ENCODE data around the gene PRRC2A.

Gene PRRC2A

DNA sequence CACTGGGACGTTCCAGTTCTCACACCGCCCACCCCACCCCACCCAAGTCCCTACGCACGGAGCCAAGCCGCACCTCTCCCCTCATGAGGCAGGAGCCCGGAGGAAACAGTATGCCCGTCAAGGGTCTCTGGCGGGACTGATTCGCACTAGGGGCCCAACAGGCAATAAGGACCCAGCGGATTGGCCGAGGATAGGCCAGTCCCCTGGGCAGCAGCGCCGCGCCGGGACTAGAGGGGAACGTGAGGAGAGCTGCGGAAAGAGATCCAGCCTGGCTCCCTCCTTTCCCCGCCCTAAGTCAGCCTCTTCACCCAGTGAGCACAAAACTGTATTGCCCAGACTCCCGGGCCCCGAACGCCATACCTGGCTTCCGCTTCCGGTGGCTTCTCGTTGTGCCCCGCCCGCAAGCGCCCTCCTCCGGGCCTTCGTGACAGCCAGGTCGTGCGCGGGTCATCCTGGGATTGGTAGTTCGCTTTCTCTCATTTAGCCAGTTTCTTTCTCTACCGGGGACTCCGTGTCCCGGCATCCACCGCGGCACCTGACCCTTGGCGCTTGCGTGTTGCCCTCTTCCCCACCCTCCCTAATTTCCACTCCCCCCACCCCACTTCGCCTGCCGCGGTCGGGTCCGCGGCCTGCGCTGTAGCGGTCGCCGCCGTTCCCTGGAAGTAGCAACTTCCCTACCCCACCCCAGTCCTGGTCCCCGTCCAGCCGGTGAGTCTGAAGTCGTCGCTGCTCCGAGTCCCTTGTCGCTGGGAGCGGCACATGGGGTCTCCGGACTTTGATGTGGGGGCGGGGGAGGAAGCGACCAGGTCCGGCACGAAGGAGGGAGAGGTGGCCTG, 45.2 kb downstream of the PRRC2A start, which contains the start of gene CSNK2B:
CSNK2B (plus strand) TSS at position 580 of the 836 bp plus-strand sequence. CDS start 752 bp downstream, outside the sequence.
- Mint-ChIP-seq H3K4me3 (peak within 1 kb of the TSS; percentile 100), H3K4me1 (peaks cover 81% of the 10 kb centered on the region), H3K36me3 (peaks cover 73% of the 10 kb centered on the region), H3K9me3 (no peaks in the 10 kb centered on the region), H3K27ac (peak within 1 kb of the TSS; percentile 98), H3K27me3 (no peaks in the 10 kb centered on the region)
- CTCF ChIA-PET = interaction anchor here (0.9 to 1.7 kb wide), 3 partner anchors 12 to 73 kb away, joined by 3 to 9 read pairs (median 3); no protein-coding TSS in a partner anchor
- peak; percentile 99 for DNase-seq

DNA sequence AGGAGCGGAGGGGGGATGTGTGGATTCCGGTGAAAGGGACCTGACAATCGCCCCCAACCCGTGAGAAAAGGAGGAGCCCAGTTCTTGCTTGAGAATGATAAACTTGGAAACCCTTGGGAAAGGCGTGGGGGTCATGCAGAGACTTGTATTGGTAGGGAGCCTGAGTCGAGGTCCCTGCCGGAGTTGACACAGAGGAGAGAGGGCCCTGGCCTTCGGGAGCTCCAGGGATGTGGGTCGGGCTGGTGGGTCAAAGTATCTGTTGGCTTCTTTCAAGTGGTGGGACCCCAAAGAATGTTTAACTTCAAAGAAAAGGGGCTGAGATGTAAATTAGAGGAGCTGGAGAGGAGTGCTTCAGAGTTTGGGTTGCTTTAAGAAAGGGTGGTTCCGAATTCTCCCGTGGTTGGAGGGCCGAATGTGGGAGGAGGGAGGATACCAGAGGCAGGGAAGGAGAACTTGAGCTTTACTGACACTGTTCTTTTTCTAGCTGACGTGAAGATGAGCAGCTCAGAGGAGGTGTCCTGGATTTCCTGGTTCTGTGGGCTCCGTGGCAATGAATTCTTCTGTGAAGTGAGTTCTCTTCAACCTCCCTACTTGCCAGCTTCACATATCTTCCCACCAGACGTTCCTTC, 45.9 kb downstream of the PRRC2A start:
- peak overlapping the region; percentile 98 for H3K27ac Mint-ChIP-seq
- H3K4me1 Mint-ChIP-seq = peaks cover 73% of the 10 kb centered on the region
- no peaks in the 10 kb centered on the region for H3K27me3 Mint-ChIP-seq
- CTCF ChIA-PET = interaction anchor here (0.9 to 1.1 kb wide), 3 partner anchors 72 to 125 kb away, joined by 3 to 4 read pairs (median 3); no protein-coding TSS in a partner anchor
- DNase-seq = no peak
- peak overlapping the region; percentile 100 for H3K4me3 Mint-ChIP-seq
- no peaks in the 10 kb centered on the region for H3K9me3 Mint-ChIP-seq
- H3K36me3 Mint-ChIP-seq = peaks cover 77% of the 10 kb centered on the region

DNA sequence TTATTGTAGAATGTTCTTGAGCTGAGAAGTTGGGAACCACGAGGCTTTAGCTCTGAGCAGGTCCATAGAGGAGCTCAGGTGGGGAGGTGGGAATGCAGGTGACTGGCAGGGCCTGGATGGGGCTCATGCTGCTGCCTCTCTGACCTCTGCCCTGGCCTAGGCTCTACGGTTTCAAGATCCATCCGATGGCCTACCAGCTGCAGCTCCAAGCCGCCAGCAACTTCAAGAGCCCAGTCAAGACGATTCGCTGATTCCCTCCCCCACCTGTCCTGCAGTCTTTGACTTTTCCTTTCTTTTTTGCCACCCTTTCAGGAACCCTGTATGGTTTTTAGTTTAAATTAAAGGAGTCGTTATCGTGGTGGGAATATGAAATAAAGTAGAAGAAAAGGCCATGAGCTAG, 49.2 kb downstream of the PRRC2A start, which contains the start of gene LY6G5B:
LY6G5B (plus strand) TSS at position 301 of the 400 bp plus-strand sequence. CDS start 975 bp downstream, outside the sequence.
- Mint-ChIP-seq H3K9me3 (no peaks in the 10 kb centered on the region), H3K27ac (no peak within 1 kb of the TSS), H3K27me3 (no peaks in the 10 kb centered on the region), H3K36me3 (peaks cover 68% of the 10 kb centered on the region), H3K4me3 (no peak within 1 kb of the TSS), H3K4me1 (peaks cover 43% of the 10 kb centered on the region)
- DNase-seq = no peak
- CTCF ChIA-PET = no interaction called here

- no peak overlapping the region for H3K27ac Mint-ChIP-seq
- CTCF ChIA-PET = no interaction called here
- peaks cover 11% of the 10 kb centered on the region for H3K27me3 Mint-ChIP-seq
- peaks cover 30% of the 10 kb centered on the region for H3K4me1 Mint-ChIP-seq
- no peak overlapping the region for H3K4me3 Mint-ChIP-seq
- no peaks in the 10 kb centered on the region for H3K9me3 Mint-ChIP-seq
- H3K36me3 Mint-ChIP-seq = peaks cover 18% of the 10 kb centered on the region
- no peak for DNase-seq
Measured at GRCh38 chr6:31676322-31676903, 55.9 kb downstream of the PRRC2A start.

DNA sequence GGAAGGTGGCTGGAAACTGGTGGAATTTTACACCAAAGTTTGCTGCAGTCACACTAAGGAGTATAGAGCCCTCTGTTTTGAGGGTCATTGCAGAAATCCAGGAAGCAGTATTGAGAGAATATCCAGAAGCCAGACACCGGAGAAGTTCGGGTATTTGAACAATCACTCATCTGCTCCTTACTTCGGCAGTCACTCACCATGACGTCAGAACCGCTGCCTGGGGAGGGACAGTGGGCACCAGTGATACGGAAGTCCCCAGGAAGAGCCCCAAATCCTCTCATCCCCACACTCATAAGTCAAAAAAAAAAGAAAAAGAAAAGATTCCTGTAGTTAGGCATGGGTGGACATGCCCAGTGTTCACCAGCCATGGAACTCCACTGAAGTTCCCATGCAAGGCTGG, 56.4 kb downstream of the PRRC2A start:
- H3K27ac Mint-ChIP-seq = no peak overlapping the region
- CTCF ChIA-PET = interaction anchor here (0.6 kb wide), 1 partner anchor 24 kb away, joined by 4 read pairs; no protein-coding TSS in a partner anchor
- H3K4me3 Mint-ChIP-seq = no peak overlapping the region

GRCh38 chr6:31677955-31678354, 57.4 kb downstream of the PRRC2A start:
- DNase-seq = no peak
- Mint-ChIP-seq H3K4me3 (no peak overlapping the region), H3K4me1 (peaks cover 34% of the 10 kb centered on the region), H3K36me3 (peaks cover 7% of the 10 kb centered on the region), H3K9me3 (no peaks in the 10 kb centered on the region), H3K27ac (no peak overlapping the region), H3K27me3 (peaks cover 14% of the 10 kb centered on the region)
- CTCF ChIA-PET = no interaction called here

More for the DNA sequence above, 56.4 kb downstream of the PRRC2A start:
- peaks cover 34% of the 10 kb centered on the region for H3K4me1 Mint-ChIP-seq
- H3K9me3 Mint-ChIP-seq = no peaks in the 10 kb centered on the region
- DNase-seq = no peak
- H3K36me3 Mint-ChIP-seq = peaks cover 14% of the 10 kb centered on the region
- peaks cover 14% of the 10 kb centered on the region for H3K27me3 Mint-ChIP-seq

GRCh38 chr6:31680226-31681134, 60.0 kb downstream of the PRRC2A start, which contains the start of gene LY6G5C:
LY6G5C (minus strand) TSS chr6:31681067; CDS start chr6:31680373, 694 bp downstream.
- Mint-ChIP-seq H3K27me3 (peaks cover 14% of the 10 kb centered on the region), H3K36me3 (peaks cover 7% of the 10 kb centered on the region), H3K4me1 (peaks cover 37% of the 10 kb centered on the region), H3K4me3 (peak within 1 kb of the TSS; percentile 72), H3K9me3 (no peaks in the 10 kb centered on the region), H3K27ac (peak within 1 kb of the TSS; percentile 12)
- CTCF ChIA-PET = interaction anchor here (0.7 to 1.6 kb wide), 15 partner anchors 11 to 271 kb away, joined by 3 to 9 read pairs (median 3); partner anchors contain the start of gene HSPA1B
- DNase-seq = peak; percentile 75

- Mint-ChIP-seq H3K27me3 (peaks cover 14% of the 10 kb centered on the region), H3K9me3 (no peaks in the 10 kb centered on the region), H3K4me3 (peak overlapping the region; percentile 72), H3K4me1 (peaks cover 37% of the 10 kb centered on the region), H3K27ac (peak overlapping the region; percentile 12), H3K36me3 (peaks cover 15% of the 10 kb centered on the region)
- DNase-seq = peak; percentile 63
- CTCF ChIA-PET = interaction anchor here (0.7 to 1.6 kb wide), 11 partner anchors 49 to 271 kb away, joined by 3 to 9 read pairs (median 3); partner anchors contain the start of gene HSPA1B
Measured at GRCh38 chr6:31681135-31681671, 60.7 kb downstream of the PRRC2A start.

DNA sequence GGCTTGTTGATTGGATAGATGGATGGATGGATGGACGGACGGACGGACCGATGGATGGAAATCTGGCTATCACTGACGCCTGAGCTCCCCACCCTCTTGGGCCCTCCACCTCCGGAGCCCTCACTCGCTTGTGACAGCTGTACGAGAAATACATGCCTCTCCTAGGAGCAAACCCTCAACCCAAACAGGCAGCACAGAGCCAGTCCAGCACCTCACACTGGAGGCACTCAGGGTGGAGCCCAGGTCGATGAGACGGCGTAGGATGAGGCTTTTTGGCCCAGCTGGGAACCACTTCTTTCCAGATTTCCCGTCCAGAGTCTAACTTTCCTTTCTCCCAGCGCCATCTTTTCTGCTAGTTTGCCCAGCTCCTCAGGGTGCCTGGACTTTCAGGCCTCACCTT, 63.1 kb downstream of the PRRC2A start:
- Mint-ChIP-seq H3K9me3 (no peaks in the 10 kb centered on the region), H3K27ac (no peak overlapping the region), H3K4me1 (peaks cover 31% of the 10 kb centered on the region), H3K36me3 (peaks cover 24% of the 10 kb centered on the region), H3K4me3 (no peak overlapping the region), H3K27me3 (peaks cover 11% of the 10 kb centered on the region)
- DNase-seq = no peak
- CTCF ChIA-PET = interaction anchor here (1.1 to 1.5 kb wide), 2 partner anchors 147 to 179 kb away, joined by 3 to 5 read pairs; partner anchors contain the start of gene NEU1

DNA sequence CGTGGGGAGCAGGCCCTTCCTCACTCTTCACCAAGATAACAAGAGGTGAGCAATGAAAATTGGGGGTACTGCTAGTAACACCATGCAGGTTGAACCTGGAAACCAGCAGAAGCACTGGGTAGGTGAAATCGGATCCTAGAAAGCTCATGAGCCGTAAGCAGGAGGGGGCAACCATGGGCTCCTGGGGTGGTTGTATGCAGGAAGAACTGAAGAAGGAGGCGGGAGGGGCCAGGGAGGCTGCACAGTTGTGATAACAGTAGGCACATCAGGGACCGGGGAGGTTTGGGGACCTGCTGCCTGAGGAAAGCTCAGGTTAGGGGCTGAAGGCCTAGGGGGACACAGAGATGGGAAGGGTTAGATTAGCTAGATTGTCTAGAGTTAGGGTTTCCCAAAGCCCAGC, 66.0 kb downstream of the PRRC2A start:
- Mint-ChIP-seq H3K27ac (no peak overlapping the region), H3K4me1 (peaks cover 11% of the 10 kb centered on the region), H3K36me3 (peaks cover 41% of the 10 kb centered on the region), H3K4me3 (no peak overlapping the region), H3K27me3 (peaks cover 2% of the 10 kb centered on the region), H3K9me3 (no peaks in the 10 kb centered on the region)
- no peak for DNase-seq
- CTCF ChIA-PET = no interaction called here

GRCh38 chr6:31687321-31687720, 66.8 kb downstream of the PRRC2A start:
- Mint-ChIP-seq H3K27me3 (no peaks in the 10 kb centered on the region), H3K36me3 (peaks cover 41% of the 10 kb centered on the region), H3K9me3 (no peaks in the 10 kb centered on the region), H3K27ac (no peak overlapping the region), H3K4me3 (no peak overlapping the region), H3K4me1 (peaks cover 7% of the 10 kb centered on the region)
- CTCF ChIA-PET = interaction anchor here (0.9 kb wide), 1 partner anchor 104 kb away, joined by 3 read pairs; no protein-coding TSS in a partner anchor
- no peak for DNase-seq

All from activated naive CD4-positive, alpha-beta T cell treated with anti-CD3 and anti-CD28 coated beads, Interleukin-2, amount 10 ng/mL, durations not matched to agents 7 days and 5 days (primary cell).